Measurements from ENCODE around the gene PSMB10. TPM values are rescaled to one million over a fixed set of nuclear protein-coding genes. Genes with fewer than 3 reads are reported as not detected.
"Not testable (repeated sequence)": the region's sequence is repeated elsewhere in the genome, so short reads cannot be mapped to it uniquely, and the experiment has no call there.

Gene PSMB10
- total and polyA plus RNA-seq, 10 donors, result 80.3 to 236 (median 141) TPM

DNA sequence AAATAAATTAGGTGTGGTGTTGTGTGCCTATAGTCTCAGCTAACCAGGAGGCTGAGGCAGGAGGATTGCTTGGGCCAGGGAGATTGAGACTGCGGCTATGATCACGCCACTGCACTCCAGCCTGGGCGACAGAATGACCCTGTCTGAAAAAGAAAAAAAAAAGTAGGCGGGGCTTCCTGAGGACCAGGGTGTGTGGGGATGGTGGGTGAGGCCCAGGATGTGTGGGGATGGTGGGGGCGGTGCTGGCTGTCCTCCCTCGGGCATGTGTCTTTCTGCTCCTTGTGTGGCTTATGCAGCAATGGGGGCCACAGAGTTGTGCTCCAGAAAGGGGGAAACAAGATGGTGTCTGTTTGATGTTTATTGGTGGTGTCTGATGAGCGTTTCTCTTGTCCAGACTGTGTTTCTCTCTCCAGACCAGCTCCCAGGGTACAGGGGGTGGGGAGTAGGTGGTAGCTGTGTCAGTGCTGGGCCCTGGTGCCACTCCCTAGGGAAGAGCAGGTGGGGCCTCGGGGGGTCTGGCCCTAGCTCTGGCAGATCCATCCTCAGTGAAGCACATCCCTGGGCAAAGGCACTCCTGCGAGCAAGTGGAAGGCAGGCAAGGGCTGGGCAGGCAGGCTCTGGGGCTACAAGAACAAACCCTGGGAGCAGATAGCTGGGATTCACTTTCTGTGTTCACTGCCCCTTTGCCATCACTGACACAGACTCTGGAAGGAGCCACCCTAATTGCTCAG lies 5.0 kb upstream of the PSMB10 start:
- intact Hi-C loops (cut with DNase I; ENCODE audit: low total_unique reads), result no loop called here
- H3K4me1 ChIP-seq, result peaks cover 2 to 83% (median 34%) of the 10 kb centered on the region in 6 donors
- peaks cover 0 to 74% (median 25%) of the 10 kb centered on the region in 6 donors for H3K36me3 ChIP-seq
- H3K9me3 ChIP-seq, result no peaks in the 10 kb centered on the region
- H3K27me3 ChIP-seq (replicated peaks in 1 of 7), result no peaks in the 10 kb centered on the region
- peak overlapping the region in 4 of 8 donors; percentile 8 to 55 (median 35) for H3K27ac ChIP-seq
- DNase-seq, result no peak
- TF ChIP-seq POLR2AphosphoS5 (IDR thresholded peaks at IDR 0.05), result no peak
- WGBS, 5 donors, result 78 to 86% (median 80%) methylated on average over 8 to 9 of the region's 9 CpGs
- H3K4me3 ChIP-seq, result no peak overlapping the region

DNA sequence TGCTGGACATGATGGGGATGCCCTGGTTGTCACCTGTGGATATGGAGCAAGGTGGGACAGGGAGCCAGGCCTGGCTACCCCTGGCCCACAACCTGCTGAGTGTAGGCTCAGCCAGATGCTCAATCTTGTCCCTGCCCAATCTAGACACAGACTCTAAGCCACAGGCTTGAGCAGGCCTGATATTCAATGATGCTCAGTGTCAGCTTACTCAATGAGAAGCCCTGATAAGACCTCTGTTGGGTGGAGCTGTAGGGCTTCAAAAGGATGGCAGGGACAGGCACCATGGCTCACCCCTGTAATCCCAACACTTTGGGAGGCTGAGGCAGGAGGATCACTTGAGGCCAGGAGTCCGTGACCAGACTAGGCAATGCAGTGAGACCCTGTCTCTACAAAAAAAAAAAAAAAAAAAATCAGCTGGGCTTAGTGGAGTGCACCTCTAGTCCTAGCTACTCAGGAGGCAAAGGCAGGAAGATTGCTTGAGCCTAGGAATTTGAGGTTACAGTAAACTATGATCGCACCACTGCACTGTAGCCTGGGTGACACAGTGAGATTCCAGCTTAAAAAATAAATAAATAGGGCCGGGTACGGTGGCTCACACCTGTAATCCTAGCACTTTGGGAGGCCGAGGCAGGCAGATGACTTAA lies 3.9 kb upstream of the PSMB10 start:
- WGBS, 5 donors, result 96 to 100% (median 98%) methylated on average over 5 of the region's 5 CpGs
- H3K36me3 ChIP-seq, result peaks cover 0 to 63% (median 14%) of the 10 kb centered on the region in 6 donors
- peak overlapping the region in 7 of 8 donors; percentile 5 to 77 (median 40) for H3K27ac ChIP-seq

GRCh38 chr16:67939507-67940445 lies 3.1 kb upstream of the PSMB10 start:
- DNase-seq, result peak; percentile 84
- WGBS, 5 donors, result 57 to 67% (median 64%) methylated on average over 17 to 33 of the region's 33 CpGs

More for the DNA sequence above, 3.9 kb upstream of the PSMB10 start:
- Histone ChIP-seq H3K4me1 (peaks cover 2 to 76% (median 35%) of the 10 kb centered on the region in 6 donors), H3K4me3 (no peak overlapping the region), H3K9me3 (no peaks in the 10 kb centered on the region), H3K27me3 (replicated peaks in 1 of 7) (no peaks in the 10 kb centered on the region)
- no peak for DNase-seq
- peak in 1 of 3 donors; percentile 9 for TF ChIP-seq POLR2AphosphoS5 (IDR thresholded peaks at IDR 0.05)
- TF ChIP-seq POLR2A (IDR thresholded peaks at IDR 0.05), result no peak
- intact Hi-C loops (cut with DNase I; ENCODE audit: low total_unique reads), result no loop called here

GRCh38 chr16:67937713-67938112 lies 1.1 kb upstream of the PSMB10 start:
- H3K27me3 ChIP-seq (replicated peaks in 1 of 7); DNase-seq; H3K9me3 ChIP-seq; H3K4me3 ChIP-seq: not testable (repeated sequence)
- Histone ChIP-seq H3K27ac (peak overlapping the region; percentile 97 to 99 (median 98)), H3K4me1 (peaks cover 11 to 75% (median 42%) of the 10 kb centered on the region in 6 donors), H3K36me3 (peaks cover 0 to 63% (median 22%) of the 10 kb centered on the region in 6 donors)
- intact Hi-C loops (cut with DNase I; ENCODE audit: low total_unique reads), result loop anchor here (10.0 kb wide), 1 partner anchor 93 kb away; the partner anchor contains the start of genes CENPT, NUTF2 and THAP11
- WGBS, 5 donors, result 92 to 95% (median 92%) methylated on average over 5 of the region's 5 CpGs

More at GRCh38 chr16:67939507-67940445, 3.1 kb upstream of the PSMB10 start:
- no peaks in the 10 kb centered on the region for H3K9me3 ChIP-seq
- peak overlapping the region; percentile 5 to 77 (median 36) for H3K27ac ChIP-seq
- intact Hi-C loops (cut with DNase I; ENCODE audit: low total_unique reads), result loop anchor here (10.0 kb wide), 1 partner anchor 95 kb away; the partner anchor contains the start of genes CENPT, NUTF2 and THAP11
- peaks cover 0 to 63% (median 11%) of the 10 kb centered on the region in 6 donors for H3K36me3 ChIP-seq
- TF ChIP-seq POLR2A (IDR thresholded peaks at IDR 0.05) (no peak), POLR2AphosphoS5 (IDR thresholded peaks at IDR 0.05) (peak; percentile 32 to 65 (median 51)), CTCF (IDR thresholded peaks at IDR 0.05 in 8 of 11, conservative IDR thresholded peaks at IDR 0.05 in 3 of 11) (no peak)
- peaks cover 9 to 76% (median 42%) of the 10 kb centered on the region in 6 donors for H3K4me1 ChIP-seq
- H3K27me3 ChIP-seq (replicated peaks in 1 of 7), result no peaks in the 10 kb centered on the region
- H3K4me3 ChIP-seq, result no peak overlapping the region
